ENCODE measurements around the gene EIF3I.
"Not testable (repeated sequence)": the region's sequence is repeated elsewhere in the genome, so short reads cannot be mapped to it uniquely, and the experiment has no call there.

EIF3I gene

GRCh38 chr1:32231843-32232432 is 9.7 kb downstream of the EIF3I start:
- no peak for DNase-seq (ENCODE audit: low read depth in 2 of 3, low spot score in 1 of 3)

DNA sequence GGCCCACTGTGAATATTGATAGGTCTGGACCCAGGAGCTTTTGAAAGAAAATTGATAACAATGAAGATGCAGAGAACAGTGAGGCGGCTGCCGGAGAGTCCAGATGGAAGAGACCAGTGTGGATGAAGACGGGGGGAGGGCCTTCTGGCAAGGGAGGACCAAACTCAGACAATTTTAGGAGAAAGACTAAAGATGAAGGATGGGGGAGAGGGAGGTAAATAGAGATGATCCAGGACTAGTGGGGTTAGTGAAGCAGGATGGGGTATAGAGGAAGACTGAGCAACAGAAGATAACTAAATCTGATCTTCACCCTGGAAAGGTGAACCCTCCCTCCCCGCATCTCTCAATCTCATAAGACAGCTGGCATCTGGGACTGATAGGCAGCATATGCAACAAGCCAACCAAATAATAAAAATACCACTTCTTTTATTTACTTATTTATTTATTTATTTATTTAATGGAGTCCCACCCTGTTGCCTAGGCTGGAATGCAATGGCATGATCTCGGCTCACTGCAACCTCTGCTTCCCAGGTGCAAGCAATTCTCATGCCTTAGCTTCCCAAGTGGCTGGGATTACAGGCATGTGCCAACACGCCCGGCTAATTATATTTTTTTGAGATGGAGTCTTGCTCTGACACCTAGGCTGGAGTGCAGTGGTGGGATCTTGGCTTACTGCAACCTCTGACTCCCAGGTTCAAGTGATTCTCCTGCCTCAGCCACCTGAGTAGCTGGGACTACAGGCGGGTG is 10.5 kb downstream of the EIF3I start:
- DNase-seq (ENCODE audit: low read depth in 2 of 3, low spot score in 1 of 3), result no peak

DNA sequence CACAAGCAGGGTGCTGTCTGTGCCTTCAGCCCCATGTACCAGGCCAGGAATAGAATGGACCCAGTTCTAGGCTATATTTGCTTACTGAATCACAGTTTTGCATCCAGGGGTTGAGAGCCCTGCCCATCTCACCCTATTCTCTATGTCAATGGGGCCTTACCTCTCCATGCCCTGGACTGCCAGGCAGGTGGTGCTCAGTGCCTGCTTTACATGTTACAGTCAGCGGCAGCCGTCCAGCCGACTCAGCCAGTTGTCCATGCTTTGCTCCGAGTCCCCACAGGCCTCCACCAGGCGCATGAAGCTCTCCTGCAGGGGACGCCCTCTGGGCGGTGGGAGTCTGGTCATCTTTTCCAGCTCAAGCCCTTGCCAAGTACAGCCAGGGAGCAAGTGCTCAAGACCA is 12.6 kb downstream of the EIF3I start:
- no peak for DNase-seq (ENCODE audit: low read depth in 2 of 3, low spot score in 1 of 3)

GRCh38 chr1:32239337-32239736 is 17.1 kb downstream of the EIF3I start:
- DNase-seq (ENCODE audit: low read depth in 2 of 3, low spot score in 1 of 3), result no peak

DNA sequence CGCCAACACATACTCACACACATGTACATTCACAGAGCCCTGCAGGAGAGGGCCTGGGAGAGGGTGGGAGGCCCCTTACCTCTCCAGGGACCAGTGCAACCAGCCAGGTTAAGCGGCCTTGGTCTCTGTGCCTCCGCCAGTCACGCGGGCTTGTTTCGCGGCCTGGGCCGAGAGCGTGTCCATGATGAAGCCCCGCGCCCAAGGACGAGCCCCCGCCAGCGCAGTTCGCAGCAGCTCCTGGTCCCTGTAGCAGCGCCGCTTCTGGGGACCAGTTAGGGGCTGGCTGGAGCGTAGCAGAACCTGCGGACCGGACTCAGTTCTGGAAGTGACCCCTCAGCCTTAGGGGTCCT is 17.6 kb downstream of the EIF3I start:
- no peak for DNase-seq (ENCODE audit: low read depth in 2 of 3, low spot score in 1 of 3)

- no peak for DNase-seq (ENCODE audit: low read depth in 2 of 3, low spot score in 1 of 3)
These were observed 18.1 kb downstream of the EIF3I start for GRCh38 chr1:32240140-32240951.

- no peak for DNase-seq (ENCODE audit: low read depth in 2 of 3, low spot score in 1 of 3)
These were observed 19.0 kb downstream of the EIF3I start for GRCh38 chr1:32241001-32241763.

DNA sequence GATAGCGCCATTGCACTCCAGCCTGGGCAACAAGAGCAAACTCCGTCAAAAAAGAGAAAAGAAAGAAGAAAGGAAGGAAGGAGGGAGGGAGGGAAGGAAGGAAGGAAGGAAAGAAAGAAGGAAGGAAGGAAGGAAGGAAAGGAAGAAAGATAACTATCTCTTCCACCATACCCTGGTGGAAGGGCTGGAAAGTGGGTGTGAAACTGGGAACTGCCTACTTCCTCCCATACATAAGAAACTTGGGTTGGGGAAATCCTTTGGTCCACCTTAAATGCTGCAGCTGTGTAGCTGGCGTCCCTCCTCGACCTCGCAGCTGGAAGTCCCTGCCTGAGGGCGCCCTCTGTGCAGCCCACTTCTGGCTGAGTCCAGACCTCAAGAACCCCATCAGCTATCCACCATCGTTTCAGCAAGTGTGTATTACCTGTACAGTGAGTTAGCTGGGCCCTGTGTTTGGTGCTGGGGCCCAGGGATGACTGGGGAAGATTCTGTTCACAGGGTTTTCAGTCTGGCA is 20.2 kb downstream of the EIF3I start:
- no peak for DNase-seq (ENCODE audit: low read depth in 2 of 3, low spot score in 1 of 3)

GRCh38 chr1:32246888-32247273 is 24.7 kb downstream of the EIF3I start, which contains the start of gene FAM167B:
TSS of gene FAM167B (plus strand) at chr1:32247222. CDS start at chr1:32247422, 200 bp downstream.
- DNase-seq (ENCODE audit: low read depth in 2 of 3, low spot score in 1 of 3), result no peak

DNA sequence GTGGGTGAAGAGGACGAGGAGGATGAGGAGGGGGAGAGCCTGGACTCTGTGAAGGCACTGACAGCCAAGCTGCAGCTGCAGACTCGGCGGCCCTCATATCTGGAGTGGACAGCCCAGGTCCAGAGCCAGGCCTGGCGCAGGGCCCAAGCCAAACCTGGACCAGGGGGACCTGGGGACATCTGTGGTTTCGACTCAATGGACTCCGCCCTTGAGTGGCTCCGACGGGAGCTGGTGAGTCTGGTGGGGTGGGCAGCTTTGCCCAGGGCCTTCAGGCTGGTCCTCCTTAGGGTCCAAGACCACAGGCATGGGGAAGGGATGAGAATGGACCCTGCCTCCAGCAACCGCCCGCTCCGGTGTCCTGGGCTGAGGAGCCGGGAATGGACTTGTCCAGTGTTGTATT is 25.2 kb downstream of the EIF3I start:
- DNase-seq (ENCODE audit: low read depth in 2 of 3, low spot score in 1 of 3), result no peak

- DNase-seq (ENCODE audit: low read depth in 2 of 3, low spot score in 1 of 3), result peak; percentile 72 to 81 (median 80)
These were observed 26.0 kb downstream of the EIF3I start for GRCh38 chr1:32247983-32248889.

GRCh38 chr1:32249831-32250525 is 27.8 kb downstream of the EIF3I start:
- DNase-seq (ENCODE audit: low read depth in 2 of 3, low spot score in 1 of 3), result peak; percentile 59 to 70 (median 60)

GRCh38 chr1:32250893-32251716 is 28.9 kb downstream of the EIF3I start, which contains the start of gene LCK:
TSS of gene LCK (plus strand) at chr1:32251265. CDS start at chr1:32274330, 23,065 bp downstream.
- peak; percentile 66 to 72 (median 68) for DNase-seq (ENCODE audit: low read depth in 2 of 3, low spot score in 1 of 3)

GRCh38 chr1:32255072-32256071 is 33.2 kb downstream of the EIF3I start:
- no peak for DNase-seq (ENCODE audit: low read depth in 2 of 3, low spot score in 1 of 3)

GRCh38 chr1:32256473-32257226 is 34.4 kb downstream of the EIF3I start:
- no peak for DNase-seq (ENCODE audit: low read depth in 2 of 3, low spot score in 1 of 3)

- no peak for DNase-seq (ENCODE audit: low read depth in 2 of 3, low spot score in 1 of 3)
These were observed 35.0 kb downstream of the EIF3I start for GRCh38 chr1:32257227-32257508.

GRCh38 chr1:32263236-32263593 is 41.0 kb downstream of the EIF3I start:
- not testable (repeated sequence) for DNase-seq (ENCODE audit: low read depth in 2 of 3, low spot score in 1 of 3)
